GM21390 (cell line): ENCODE data around the gene TFPI.

Source experiments
- ATAC-seq: cut with Tn5 transposase; IDR thresholded peaks from one replicate; pipeline ENCODE4 v1.9.1; 2021; ENCODE audit not compliant: unreplicated experiment

Gene TFPI

GRCh38 chr2:187506416-187506815 is 47.8 kb downstream of the TFPI start:
- no peak for ATAC-seq

- no peak for ATAC-seq
Observed at GRCh38 chr2:187505065-187505672, 49.1 kb downstream of the TFPI start.

GRCh38 chr2:187504312-187504921 is 49.8 kb downstream of the TFPI start:
- no peak for ATAC-seq

- ATAC-seq, result no peak
Observed at GRCh38 chr2:187503700-187504099, 50.5 kb downstream of the TFPI start.

- ATAC-seq, result no peak
Observed at GRCh38 chr2:187502467-187502866, 51.8 kb downstream of the TFPI start.

- ATAC-seq, result no peak
Observed at GRCh38 chr2:187500585-187501359, 53.5 kb downstream of the TFPI start.

GRCh38 chr2:187499941-187500532 is 54.2 kb downstream of the TFPI start:
- ATAC-seq, result peak; percentile 91

- no peak for ATAC-seq
Observed at GRCh38 chr2:187497858-187498463, 56.3 kb downstream of the TFPI start.

- ATAC-seq, result no peak
Observed at GRCh38 chr2:187497140-187497539, 57.1 kb downstream of the TFPI start.

GRCh38 chr2:187495324-187495723 is 58.9 kb downstream of the TFPI start:
- ATAC-seq, result no peak

- no peak for ATAC-seq
Observed at GRCh38 chr2:187493877-187494568, 60.2 kb downstream of the TFPI start.

GRCh38 chr2:187493180-187493579 is 61.1 kb downstream of the TFPI start:
- ATAC-seq, result no peak

- ATAC-seq, result no peak
Observed at GRCh38 chr2:187486241-187486640, 68.0 kb downstream of the TFPI start.

GRCh38 chr2:187485523-187485922 is 68.7 kb downstream of the TFPI start:
- no peak for ATAC-seq

GRCh38 chr2:187483537-187483936 is 70.7 kb downstream of the TFPI start:
- ATAC-seq, result no peak

- ATAC-seq, result peak; percentile 80
Observed at GRCh38 chr2:187482796-187483195, 71.4 kb downstream of the TFPI start.

- ATAC-seq, result no peak
Observed at GRCh38 chr2:187481543-187481942, 72.7 kb downstream of the TFPI start.

GRCh38 chr2:187478719-187479118 is 75.5 kb downstream of the TFPI start:
- no peak for ATAC-seq

- ATAC-seq, result no peak
Observed at GRCh38 chr2:187477051-187477450, 77.2 kb downstream of the TFPI start.

- no peak for ATAC-seq
Observed at GRCh38 chr2:187475499-187476248, 78.6 kb downstream of the TFPI start.
